Measurements from ENCODE around the gene KRTAP24-1.

KRTAP24-1 gene

GRCh38 chr21:30233228-30234020, 49.3 kb downstream of the KRTAP24-1 start:
- no peak for DNase-seq

DNA sequence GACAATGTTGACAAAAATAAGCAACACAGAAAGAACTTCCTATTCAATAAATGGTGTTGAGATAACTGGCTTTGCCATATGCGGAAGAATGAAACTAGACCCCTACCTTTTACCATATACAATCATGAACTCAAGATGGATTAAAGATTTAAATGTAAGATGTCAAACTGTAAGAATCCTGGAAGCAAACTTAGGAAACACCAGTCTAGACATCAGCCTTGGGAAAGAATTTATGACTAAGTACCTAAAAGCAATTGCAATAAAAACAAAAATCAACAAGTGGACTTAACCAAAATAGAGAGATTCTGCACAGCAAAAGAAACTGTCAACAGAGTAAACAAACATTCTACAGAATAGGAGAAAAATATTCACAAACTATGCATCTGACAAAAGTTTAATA, 50.7 kb downstream of the KRTAP24-1 start:
- DNase-seq: no peak
